NCI-H2196 (cell line): ENCODE measurements around the gene ARSB.
"Not testable (repeated sequence)": the region's sequence is repeated elsewhere in the genome, so short reads cannot be mapped to it uniquely, and the experiment has no call there.

ENCODE experiments used
- DNase-seq: peaks from one replicate; lab custom pipeline; 2025; ENCODE audit not compliant: unreplicated experiment; lab: John Stamatoyannopoulos, UW

The ARSB gene

DNA sequence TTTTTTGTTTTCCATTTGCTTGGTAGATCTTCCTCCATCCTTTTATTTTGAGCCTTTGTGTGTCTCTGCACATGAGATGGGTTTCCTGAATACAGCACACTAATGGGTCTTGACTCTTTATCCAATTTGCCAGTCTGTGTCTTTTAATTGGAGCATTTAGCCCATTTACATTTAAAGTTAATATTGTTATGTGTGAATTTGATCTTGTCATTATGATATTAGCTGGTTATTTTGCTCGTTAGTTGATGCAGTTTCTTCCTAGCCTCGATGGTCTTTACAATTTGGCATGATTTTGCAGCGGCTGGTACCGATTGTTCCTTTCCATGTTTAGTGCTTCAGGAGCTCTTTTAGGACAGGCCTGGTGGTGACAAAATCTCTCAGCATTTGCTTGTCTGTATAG is 133.2 kb downstream of the ARSB start:
- DNase-seq, result not testable (repeated sequence)

DNA sequence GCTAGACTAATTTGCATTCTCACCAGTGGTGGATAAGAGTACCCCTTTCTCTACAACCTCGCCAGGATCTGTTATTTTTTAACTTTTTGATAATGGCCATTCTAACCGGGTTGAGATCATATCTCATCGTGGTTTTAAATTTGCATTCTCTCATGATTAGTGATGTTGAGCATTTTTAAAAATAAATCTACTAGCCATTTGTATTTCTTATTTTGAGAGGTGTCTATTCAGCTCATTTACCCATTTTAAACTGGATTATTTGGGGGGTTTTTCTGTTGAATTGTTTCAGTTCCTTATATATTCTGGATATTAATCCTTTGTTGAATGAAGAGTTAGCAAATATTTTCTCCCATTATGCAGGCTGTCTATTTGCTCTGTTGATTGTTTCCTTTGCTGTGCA is 139.6 kb downstream of the ARSB start:
- DNase-seq, result no peak

DNA sequence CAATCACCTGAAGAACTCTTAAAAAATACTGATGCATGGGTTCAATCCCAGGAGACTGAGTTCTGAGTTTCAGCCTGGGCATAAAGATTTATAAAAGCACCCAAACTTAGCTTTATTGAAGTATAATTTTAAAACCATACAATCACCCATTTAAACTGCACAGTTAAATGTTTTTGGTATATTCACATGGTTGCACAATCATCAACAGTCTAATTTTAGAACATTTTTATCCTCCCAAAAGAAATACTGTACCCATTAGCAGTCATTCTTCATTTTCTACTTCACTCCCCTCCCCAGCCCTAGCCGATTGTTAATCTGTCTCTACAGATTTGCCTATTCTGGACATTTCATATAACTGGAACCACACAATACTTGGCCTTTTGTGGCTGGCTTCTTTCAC is 141.7 kb downstream of the ARSB start:
- DNase-seq, result no peak

DNA sequence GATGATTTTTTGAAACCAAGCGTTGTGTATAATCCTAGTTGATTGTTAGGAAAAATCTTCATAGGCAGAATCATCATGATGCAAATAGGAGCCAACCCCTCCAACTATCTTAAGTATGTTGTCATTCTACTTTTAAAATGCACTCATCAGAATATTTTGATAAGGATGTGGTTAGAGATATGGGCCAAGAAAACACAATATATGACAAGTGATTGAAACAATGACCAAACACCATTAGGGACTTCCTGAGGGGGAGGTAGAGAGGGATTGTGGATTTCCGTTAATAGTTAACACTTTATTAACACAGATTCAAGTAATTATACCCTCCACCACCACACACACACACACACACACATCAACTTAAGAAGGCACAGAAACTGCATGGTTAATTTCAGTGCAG is 143.3 kb downstream of the ARSB start:
- DNase-seq, result no peak

DNA sequence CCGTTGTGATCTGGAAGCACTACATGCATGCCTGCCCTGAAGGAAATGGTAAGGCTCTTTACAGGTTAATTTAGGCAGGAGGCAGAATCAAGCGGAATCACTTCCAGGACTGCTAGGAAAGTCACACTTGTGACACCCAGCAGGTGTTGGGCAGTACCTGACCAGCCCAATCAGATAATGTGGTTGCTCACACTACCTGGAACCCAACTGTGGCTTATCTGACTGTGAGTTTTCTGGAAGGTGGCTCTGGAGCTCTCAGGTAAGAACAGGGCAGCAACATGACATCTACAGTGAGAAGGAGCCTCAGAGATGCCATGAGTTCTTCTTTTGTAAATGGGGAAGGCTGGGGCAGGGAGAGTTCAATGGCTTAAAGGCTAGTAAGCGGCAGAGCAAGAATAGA is 146.4 kb downstream of the ARSB start:
- no peak for DNase-seq

DNA sequence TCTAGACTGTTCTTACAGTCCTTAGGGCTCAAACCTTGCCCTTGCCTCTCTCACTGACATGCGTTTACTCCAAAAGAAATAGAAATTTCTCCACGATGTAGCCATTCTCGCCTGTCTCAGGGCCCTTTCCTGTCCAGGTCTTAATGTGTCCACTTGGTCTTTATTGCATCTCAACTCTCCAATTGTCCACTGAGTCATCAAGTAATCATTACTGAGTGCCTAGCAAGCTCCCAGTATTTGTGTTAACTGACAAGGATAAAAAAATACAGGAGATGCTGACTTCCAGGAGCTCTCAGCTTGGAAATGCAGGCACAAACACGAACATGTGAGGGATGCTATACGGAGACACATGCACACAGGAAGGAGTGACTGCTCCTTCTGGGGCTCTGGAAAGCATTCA is 147.3 kb downstream of the ARSB start:
- no peak for DNase-seq

DNA sequence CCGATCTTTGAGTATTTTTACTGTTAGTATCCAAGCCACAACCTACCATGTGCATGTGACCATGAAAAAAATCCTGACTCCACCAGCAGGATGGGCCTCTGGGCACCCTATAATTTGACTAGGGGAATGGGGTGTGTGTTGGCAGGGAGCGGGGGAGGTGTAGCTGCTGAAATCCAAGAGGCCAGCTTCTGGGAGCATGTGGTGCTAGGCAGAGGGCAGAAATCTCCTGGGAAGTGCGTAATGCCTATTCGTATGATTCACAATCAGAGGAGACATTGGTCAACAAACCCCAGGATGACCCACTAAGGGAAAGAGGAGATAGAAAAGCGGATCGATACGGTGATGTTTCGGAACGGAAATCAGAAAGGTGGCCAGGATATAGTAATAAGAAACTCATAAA is 149.9 kb downstream of the ARSB start:
- no peak for DNase-seq

DNA sequence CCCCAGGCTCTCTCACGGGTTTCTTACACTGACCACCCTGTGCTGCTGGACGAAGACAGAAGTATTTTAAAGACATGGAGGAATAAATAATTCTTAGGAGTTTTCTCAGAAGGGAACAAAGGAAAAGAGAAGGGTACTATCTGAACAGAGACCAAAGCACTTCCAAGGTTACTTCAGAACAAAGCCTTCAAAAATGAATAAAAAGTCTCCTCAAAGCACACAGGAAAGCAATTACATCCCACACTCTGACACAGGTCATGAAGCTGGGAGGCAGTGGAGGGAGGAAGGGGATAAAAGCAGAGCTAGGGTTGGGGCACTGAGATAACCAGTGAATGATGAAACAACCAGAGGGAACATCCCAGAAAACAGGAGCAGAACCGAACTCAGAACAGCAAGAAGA is 151.8 kb downstream of the ARSB start:
- DNase-seq, result no peak

DNA sequence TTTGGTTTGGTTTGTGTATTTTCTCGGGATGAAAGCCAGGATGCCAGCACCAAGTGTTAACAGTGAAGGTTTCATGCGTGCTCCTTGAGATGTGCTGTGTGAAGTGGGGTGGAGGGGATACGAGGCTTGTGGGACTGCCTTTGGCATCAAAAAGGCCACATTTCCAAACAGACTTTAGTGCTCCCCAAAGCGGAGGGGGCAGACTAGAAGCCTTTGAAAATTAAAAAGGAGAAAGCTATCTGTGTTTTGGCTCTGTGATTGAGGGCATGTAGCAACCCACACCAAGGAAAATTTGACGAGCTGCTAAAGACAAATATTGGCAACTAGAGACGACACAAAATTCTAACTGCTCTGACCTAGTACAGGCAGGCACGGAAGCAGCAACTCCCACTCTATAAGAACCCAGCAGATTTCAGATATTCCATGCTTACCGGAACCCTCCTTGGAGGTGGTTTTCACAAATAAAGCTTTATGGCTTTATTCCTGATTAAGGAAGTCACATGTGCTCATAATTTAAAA is 154.5 kb downstream of the ARSB start:
- no peak for DNase-seq

DNA sequence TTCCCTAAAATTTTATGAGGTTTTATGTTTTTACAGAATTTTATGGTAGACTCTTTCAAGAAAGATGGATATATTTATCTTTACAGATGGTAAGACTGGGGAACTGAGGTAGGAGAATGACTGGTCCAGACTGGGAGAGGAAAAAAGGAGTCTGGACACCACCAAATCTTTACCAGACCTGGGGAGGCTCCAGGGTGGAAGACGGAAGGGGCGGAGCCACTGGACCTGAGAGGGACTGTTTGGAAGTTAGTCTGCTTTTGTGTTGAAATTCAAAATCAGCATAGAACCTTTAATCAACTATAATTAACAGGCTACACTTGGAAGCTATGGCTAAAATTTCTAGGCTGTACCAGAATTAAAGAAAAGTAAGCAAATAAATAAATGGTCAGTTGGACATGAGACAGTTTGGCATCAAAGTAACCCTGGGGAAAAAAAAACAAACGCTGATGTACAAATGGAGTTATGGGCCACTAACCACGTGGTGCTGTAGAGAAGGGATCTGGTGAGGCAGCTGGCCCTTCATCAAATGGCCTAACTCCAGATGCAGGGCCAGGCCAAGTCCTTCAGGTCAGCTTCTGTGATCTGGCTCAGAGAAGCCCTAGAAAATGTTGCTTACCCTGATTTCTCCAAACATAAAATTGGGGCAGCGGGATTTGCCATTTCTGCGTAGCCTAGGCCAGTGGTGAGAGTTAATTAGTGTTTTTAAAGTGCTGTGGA is 155.1 kb downstream of the ARSB start:
- DNase-seq, result peak; percentile 46

DNA sequence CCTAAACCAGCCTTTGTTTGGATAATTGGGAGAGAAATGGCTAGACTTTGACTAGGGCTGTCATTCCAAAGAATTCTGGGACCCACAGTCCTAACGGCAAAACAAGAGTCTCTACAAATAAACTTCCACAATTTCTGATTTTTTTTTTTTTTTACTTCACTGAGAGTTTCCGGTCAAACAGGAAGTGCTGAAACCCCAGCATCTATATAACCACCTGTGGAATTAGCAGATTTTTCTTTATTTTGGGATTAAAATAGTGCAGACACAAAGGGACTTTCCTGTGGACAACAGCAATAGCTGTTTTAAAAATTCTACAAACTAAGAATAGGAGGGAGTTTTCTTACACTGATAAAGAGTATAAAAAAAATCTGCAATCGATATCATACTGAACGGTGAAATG is 157.4 kb downstream of the ARSB start:
- no peak for DNase-seq

DNA sequence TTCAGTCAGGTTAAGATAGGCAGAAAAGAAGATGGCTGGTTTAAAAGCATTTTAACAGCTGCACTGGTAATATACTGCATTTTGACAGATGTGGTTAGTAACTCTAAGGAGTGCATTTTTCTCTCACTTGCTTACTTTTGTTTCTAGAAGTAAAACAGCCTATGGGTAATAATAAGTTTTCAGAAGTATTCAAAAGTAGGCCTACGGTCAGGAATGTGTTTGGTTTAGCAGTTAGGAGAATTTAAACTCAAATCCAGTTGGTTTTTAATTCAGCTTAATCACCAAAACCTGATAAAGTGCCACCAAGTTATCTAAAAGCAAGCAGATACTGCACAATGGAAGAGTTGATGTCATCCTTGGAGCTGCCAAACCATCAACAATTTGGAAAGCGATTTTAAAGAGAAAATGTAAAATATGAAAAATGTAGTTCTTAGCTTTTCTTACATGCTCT is 160.3 kb downstream of the ARSB start:
- no peak for DNase-seq

DNA sequence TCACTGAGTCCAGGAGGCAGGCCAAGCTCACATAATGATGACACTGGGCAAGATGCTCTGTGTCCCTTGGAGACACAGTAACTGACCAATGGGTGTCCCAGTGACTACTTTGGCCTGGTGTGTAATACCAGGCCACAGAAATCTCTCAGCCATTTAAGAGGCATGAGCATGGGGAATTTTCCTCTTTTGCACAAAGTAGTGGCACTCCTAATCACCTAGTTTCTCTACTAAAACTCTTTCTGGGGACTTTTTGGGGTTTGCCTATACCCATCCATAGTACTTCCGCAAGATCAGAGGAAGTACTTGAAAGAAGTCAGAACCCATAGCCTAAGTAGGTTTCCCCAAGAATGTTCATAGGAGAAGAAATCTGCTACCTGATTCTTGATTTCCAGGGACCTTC is 161.9 kb downstream of the ARSB start:
- no peak for DNase-seq

DNA sequence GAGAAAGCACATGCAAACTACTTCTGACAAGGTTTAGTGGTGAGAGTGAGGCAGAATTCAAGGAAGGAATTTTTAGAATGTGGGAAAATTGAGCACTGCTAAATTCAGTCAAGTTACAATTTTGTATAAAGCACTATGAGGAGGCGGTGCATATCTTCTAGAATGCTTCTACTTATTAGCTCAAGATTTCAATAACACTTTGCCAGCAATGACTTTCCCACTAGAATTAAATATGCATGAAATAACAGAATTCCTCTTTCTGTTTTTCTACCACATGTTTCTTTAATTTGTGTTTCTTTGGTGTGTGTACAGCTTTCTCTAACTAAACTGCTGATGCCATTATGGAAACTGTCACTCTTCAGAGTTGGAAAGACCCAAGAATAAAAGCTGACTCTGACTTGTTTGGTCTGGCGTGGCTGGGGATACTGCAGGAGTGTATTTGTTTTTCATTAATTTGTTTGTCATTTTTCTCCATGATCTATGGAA is 163.5 kb downstream of the ARSB start:
- DNase-seq, result no peak

DNA sequence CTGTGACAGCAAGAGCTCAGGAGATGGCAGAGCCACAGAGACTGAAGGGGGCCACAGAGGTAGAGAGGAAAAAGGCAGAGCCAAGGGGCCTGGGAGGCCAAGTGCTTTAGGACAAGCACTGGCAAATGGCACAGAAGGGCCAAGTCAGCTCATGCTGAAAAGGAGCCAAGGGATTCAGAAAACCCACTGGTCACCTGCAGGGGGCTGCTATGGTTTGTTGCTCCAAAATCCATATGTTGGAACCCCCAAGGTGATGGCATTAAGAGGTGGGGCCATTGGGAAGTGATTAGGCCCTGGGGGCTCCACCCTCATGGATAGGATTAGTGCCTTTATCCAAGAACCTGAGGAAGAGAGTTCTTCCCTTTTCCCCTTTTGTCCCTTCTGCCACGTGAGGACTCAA is 165.4 kb downstream of the ARSB start:
- no peak for DNase-seq

DNA sequence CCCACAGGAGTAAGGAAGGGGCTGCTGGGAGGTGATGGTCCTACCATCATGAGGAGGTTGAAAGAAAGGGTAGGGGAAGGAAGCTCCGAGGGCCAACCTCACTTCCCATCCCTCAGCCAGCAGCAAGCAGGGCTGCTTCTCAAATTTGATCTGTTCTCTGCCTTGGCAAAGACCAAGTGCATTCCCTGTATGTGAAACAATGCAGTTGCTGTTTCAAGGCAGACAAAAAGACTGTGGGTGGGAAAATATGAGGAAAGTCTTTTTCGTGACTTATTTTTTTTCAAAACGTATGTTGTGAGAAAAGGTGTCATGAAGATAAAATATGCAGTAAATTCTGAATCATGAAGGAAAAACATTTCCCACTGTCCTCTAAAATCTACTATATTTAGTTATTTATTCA is 165.9 kb downstream of the ARSB start:
- no peak for DNase-seq

DNA sequence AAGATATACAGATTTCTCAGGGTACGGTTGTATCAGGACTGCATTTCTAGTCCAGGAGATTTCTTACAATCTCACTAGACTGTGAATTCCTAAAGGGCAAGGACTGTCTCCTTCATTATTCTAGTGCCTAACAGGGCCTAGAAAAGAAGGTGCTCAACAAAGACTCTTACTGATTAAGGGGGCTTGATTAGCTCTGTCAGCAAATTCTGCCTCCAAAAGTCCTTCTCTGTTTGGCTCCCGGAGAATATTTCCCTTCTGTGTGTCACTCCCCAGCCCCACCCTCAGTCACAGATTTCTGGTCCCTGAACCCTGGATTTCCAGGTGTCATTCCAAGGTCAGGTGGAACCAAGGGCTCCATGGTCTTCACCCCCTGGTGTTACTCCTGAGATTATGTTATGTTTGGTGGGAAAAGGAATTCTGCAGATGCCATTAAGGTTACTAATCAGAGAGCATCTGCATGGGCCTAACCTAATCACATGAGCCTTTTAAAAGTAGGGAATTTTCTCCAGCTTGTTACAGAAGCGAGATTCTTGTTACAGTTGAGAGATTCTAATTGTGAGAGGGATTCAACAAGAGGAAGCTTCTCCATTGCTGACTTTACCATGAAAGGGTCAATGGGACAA is 168.9 kb downstream of the ARSB start:
- no peak for DNase-seq

DNA sequence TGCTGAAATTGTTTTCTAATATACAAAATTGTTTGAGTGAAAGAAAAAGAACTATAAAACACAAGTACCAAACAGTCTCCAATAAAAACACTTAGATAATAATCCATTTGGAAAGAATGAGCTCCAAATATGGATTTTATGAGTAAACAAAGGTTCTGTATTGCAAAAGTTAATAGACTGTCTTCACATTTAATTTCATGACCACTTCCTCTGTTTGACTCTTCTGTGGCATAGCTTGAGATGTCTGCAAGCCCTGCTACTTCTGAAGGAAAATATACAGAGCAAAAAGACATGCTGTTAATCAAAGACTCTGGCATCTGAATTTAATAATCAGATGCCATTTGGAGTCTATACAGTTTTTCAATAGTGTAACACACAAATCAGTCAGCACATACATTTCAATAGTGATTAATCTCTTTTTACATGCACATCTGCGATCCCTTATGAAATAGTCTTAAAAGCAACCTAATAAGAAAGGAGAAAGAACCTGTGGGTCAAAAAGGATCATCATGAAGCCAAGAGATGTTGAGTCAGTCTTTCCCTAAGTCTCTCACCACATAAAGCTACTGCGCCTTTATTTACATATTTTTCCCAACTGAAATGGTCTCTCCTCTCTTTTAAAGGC is 171.1 kb downstream of the ARSB start:
- DNase-seq, result no peak

DNA sequence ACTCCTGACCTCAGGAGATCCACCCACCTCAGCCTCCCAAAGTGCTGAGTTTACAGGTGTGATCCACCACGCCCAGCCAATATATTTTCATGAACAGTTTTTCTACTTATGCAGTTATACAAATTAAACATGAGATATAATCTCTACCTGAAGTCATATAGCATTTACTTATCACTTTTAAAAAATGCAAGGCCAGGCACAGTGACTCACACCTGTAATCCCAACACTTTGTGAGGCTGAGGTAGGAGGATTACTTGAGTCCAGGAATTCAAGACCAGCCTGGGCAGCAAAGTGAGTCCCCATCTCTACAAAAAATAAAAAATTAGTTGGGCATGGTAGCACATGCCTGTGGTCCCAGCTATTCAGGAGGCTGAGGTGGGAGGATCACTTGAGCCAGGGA is 171.8 kb downstream of the ARSB start:
- no peak for DNase-seq

DNA sequence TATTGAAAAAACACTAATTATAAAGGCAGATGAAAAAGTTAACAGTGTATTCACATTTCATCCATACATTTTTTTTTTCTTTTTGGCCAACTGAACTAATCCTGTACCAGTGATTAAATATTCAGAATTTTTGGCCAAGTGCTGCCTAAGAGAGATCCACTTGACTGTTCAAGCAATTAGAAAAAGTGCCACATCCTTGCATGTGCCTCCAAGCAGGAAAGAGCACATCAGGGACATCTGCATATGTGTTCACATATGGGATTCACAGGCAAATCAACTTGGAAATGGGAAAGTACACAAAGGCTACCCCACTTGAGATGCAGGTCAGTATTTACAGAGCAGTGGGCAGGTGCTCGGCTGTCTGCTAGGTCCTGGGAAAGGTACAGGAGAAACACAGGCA is 173.2 kb downstream of the ARSB start:
- no peak for DNase-seq

DNA sequence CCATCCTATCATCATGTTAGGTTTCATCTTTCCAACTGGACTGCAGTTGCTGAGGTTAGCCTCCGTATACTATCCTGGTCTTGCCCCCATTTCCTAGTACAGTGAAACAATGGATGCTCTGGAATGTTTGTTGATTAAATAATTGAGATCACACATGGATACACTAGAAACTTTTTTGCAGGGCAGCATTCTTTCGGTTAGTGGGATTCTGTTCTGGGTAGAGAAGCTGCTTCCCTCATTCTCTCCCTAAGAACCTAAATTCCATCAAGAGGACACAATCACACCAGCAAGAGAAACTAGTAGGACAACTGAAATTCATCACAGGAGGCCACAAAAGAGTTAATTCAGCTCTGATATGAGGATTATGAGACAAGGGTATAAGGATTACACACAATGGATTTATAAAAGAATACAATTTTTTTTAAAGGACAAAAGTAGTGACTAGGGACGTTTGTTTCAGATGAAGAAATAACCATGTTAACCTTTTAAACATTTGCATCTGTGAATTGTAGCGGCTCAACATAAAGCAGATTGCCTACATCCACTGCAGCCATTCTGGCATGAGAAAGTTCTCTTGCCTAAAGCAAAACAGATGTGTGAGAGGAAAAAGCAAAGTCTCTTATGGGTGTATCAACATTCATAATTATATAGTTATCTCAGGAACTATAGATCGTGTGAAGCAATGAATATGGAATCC is 173.8 kb downstream of the ARSB start:
- no peak for DNase-seq
